Liver (tissue), 3 donors: ENCODE results near the gene TMEM135.

Experiments used
- EGR1 ChIP-seq, 2 donors: IDR thresholded peaks; 2 replicates each; pipeline ENCODE4 v1.6.1; 2016 to 2018; ENCODE audit warnings: antibody characterized with exemption in 2 of 2, low read depth in 2 of 2
- RXRA ChIP-seq, 2 donors: IDR thresholded peaks; 2 replicates each; pipeline ENCODE4 v1.6.1; 2017 to 2018; ENCODE audit warnings: antibody characterized with exemption in 2 of 2, mild to moderate bottlenecking in 1 of 2
- TAF1 ChIP-seq: conservative IDR thresholded peaks from 2 replicates; pipeline ENCODE4 v1.6.1; 2016; ENCODE audit warnings: antibody characterized with exemption, mild to moderate bottlenecking
- TF ChIP-seq, protein P1 (sequence below): fragments of 150-350 bp; IDR thresholded peaks from 2 replicates; pipeline ENCODE4 v1.5.1; 2017; ENCODE audit warnings: improper control_type of control experiment, low read depth, low read length; ENCODE audit not compliant: missing input control
- TF ChIP-seq, protein P2 (sequence below): IDR thresholded peaks from 2 replicates; pipeline ENCODE4 v1.6.1; 2016; ENCODE audit warnings: antibody characterized with exemption, mild to moderate bottlenecking
- TF ChIP-seq, protein P3 (sequence below): IDR thresholded peaks from 2 replicates; pipeline ENCODE4 v1.6.1; 2016; ENCODE audit warnings: antibody characterized with exemption
- donor health status: healthy.
- donor health status: healthy.

DNA sequence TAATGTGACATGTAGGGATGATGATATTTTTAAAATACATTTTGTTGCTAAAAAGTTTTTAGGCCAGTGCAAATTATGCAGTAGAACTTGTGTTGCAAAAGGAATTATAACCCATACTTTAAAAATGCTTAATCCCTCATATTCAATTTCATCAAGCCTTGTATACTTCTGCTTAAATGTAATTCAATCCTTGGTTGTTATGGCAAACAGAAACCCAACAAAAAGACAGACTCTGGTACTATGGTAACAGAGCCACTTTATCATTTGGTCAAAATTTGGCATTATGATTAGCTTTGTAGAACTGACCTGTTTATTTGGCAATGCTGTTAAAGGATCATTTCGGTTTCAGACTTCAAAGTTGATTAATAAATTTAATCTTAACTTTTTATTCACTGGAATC lies 284.8 kb downstream of the TMEM135 start:
- TF ChIP-seq, protein P1, sequence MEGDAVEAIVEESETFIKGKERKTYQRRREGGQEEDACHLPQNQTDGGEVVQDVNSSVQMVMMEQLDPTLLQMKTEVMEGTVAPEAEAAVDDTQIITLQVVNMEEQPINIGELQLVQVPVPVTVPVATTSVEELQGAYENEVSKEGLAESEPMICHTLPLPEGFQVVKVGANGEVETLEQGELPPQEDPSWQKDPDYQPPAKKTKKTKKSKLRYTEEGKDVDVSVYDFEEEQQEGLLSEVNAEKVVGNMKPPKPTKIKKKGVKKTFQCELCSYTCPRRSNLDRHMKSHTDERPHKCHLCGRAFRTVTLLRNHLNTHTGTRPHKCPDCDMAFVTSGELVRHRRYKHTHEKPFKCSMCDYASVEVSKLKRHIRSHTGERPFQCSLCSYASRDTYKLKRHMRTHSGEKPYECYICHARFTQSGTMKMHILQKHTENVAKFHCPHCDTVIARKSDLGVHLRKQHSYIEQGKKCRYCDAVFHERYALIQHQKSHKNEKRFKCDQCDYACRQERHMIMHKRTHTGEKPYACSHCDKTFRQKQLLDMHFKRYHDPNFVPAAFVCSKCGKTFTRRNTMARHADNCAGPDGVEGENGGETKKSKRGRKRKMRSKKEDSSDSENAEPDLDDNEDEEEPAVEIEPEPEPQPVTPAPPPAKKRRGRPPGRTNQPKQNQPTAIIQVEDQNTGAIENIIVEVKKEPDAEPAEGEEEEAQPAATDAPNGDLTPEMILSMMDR = no peak
- TF ChIP-seq, protein P2, sequence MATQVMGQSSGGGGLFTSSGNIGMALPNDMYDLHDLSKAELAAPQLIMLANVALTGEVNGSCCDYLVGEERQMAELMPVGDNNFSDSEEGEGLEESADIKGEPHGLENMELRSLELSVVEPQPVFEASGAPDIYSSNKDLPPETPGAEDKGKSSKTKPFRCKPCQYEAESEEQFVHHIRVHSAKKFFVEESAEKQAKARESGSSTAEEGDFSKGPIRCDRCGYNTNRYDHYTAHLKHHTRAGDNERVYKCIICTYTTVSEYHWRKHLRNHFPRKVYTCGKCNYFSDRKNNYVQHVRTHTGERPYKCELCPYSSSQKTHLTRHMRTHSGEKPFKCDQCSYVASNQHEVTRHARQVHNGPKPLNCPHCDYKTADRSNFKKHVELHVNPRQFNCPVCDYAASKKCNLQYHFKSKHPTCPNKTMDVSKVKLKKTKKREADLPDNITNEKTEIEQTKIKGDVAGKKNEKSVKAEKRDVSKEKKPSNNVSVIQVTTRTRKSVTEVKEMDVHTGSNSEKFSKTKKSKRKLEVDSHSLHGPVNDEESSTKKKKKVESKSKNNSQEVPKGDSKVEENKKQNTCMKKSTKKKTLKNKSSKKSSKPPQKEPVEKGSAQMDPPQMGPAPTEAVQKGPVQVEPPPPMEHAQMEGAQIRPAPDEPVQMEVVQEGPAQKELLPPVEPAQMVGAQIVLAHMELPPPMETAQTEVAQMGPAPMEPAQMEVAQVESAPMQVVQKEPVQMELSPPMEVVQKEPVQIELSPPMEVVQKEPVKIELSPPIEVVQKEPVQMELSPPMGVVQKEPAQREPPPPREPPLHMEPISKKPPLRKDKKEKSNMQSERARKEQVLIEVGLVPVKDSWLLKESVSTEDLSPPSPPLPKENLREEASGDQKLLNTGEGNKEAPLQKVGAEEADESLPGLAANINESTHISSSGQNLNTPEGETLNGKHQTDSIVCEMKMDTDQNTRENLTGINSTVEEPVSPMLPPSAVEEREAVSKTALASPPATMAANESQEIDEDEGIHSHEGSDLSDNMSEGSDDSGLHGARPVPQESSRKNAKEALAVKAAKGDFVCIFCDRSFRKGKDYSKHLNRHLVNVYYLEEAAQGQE = no peak
- TF ChIP-seq RXRA (IDR thresholded peaks at IDR 0.05) = no peak
- TF ChIP-seq, protein P3, sequence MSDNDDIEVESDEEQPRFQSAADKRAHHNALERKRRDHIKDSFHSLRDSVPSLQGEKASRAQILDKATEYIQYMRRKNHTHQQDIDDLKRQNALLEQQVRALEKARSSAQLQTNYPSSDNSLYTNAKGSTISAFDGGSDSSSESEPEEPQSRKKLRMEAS = no peak
- TF ChIP-seq TAF1 = no peak
- TF ChIP-seq EGR1 (IDR thresholded peaks at IDR 0.05; ENCODE audit: low read depth in 2 of 2) = no peak
